DOHH2 (cell line): ENCODE results near the gene BTBD7.

Experiments
- H3F3A ChIP-seq: fragments of 200-600 bp; sonication (generic), shearing (Covaris generic); 2 replicates; pipeline ENCODE4 v1.6.0; 2016; ENCODE audit warnings: antibody characterized with exemption, mild to moderate bottlenecking; ENCODE audit not compliant: control insufficient read depth, insufficient read depth
- H3K27ac ChIP-seq: fragments of 200-600 bp; sonication (generic); 2 replicates; pipeline ENCODE4 v1.5.1; 2014; ENCODE audit warnings: low read depth, mild to moderate bottlenecking, low read length, moderate library complexity
- H3K27me3 ChIP-seq: fragments of 200-600 bp; sonication (generic); 2 replicates; pipeline ENCODE4 v1.6.1; 2014; ENCODE audit warnings: mild to moderate bottlenecking, low read length, mixed read lengths; ENCODE audit not compliant: control insufficient read depth
- H3K36me3 ChIP-seq: fragments of 200-600 bp; sonication (generic); 2 replicates; pipeline ENCODE4 v1.6.1; 2014; ENCODE audit warnings: mild to moderate bottlenecking, low read length, moderate library complexity, mixed read lengths; ENCODE audit not compliant: control insufficient read depth
- H3K4me1 ChIP-seq: fragments of 200-600 bp; sonication (generic); 2 replicates; pipeline ENCODE4 v1.6.1; 2014; ENCODE audit warnings: mild to moderate bottlenecking, low read length, mixed read lengths; ENCODE audit not compliant: control insufficient read depth
- H3K4me2 ChIP-seq: fragments of 200-600 bp; sonication (generic); 2 replicates; pipeline ENCODE4 v1.6.0; 2014; ENCODE audit warnings: mild to moderate bottlenecking, low read length, moderate library complexity
- H3K4me3 ChIP-seq: fragments of 200-600 bp; sonication (generic); 2 replicates; pipeline ENCODE4 v1.5.1; 2014; ENCODE audit warnings: mild to moderate bottlenecking, low read length, mixed read lengths
- H3K79me2 ChIP-seq: fragments of 200-600 bp; sonication (generic); 2 replicates; pipeline ENCODE4 v1.6.1; 2014; ENCODE audit warnings: mild to moderate bottlenecking, low read length, mixed read lengths; ENCODE audit not compliant: control insufficient read depth
- H3K9me2 ChIP-seq: fragments of 200-600 bp; sonication (generic); replicated peaks from 2 replicates; pipeline ENCODE4 v1.6.1; 2014; ENCODE audit warnings: mild to moderate bottlenecking, low read length, mixed read lengths; ENCODE audit not compliant: control insufficient read depth
- H3K9me3 ChIP-seq: fragments of 200-600 bp; sonication (generic); 2 replicates; pipeline ENCODE4 v1.6.1; 2014; ENCODE audit warnings: antibody characterized with exemption, low read length, mixed read lengths; ENCODE audit not compliant: control insufficient read depth, insufficient read depth
- H4K20me1 ChIP-seq: fragments of 200-600 bp; sonication (generic); 2 replicates; pipeline ENCODE4 v1.6.0; 2014; ENCODE audit warnings: low read depth, mild to moderate bottlenecking, antibody characterized with exemption, low read length, moderate library complexity; ENCODE audit not compliant: control insufficient read depth, insufficient read depth
- CTCF ChIP-seq: fragments of 200-600 bp; sonication (generic); IDR thresholded peaks from one replicate; pipeline ENCODE4 v1.5.1; 2014; ENCODE audit warnings: antibody characterized with exemption, mild to moderate bottlenecking, low read depth, low read length; ENCODE audit not compliant: poor library complexity, severe bottlenecking
- EZH2phosphoT487 ChIP-seq: fragments of 200-600 bp; sonication (generic); IDR thresholded peaks from 2 replicates; pipeline ENCODE4 v1.6.1; 2017; ENCODE audit warnings: borderline replicate concordance, mild to moderate bottlenecking, antibody characterized with exemption, low read length, moderate library complexity, mixed read lengths

Gene BTBD7

GRCh38 chr14:93274055-93274806 lies 58.6 kb downstream of the BTBD7 start:
- H3K27ac ChIP-seq = no peak overlapping the region
- H3K9me3 ChIP-seq = no peaks in the 10 kb centered on the region
- no peaks in the 10 kb centered on the region for H3K9me2 ChIP-seq
- no peaks in the 10 kb centered on the region for H3K4me1 ChIP-seq
- no peaks in the 10 kb centered on the region; the same call in 1 of the 2 replicates for H3K36me3 ChIP-seq
- no peak overlapping the region for H3K4me3 ChIP-seq
- H3K79me2 ChIP-seq = no peaks in the 10 kb centered on the region
- no peaks in the 10 kb centered on the region for H3K27me3 ChIP-seq
- no peaks in the 10 kb centered on the region for H3F3A ChIP-seq
- H3K4me2 ChIP-seq = no peak overlapping the region
- no peak for TF ChIP-seq CTCF
- TF ChIP-seq EZH2phosphoT487 = no peak
- H4K20me1 ChIP-seq = no peaks in the 10 kb centered on the region

GRCh38 chr14:93271111-93271510 lies 61.7 kb downstream of the BTBD7 start:
- H3K27me3 ChIP-seq = no peaks in the 10 kb centered on the region
- H3K4me1 ChIP-seq = no peaks in the 10 kb centered on the region
- H3K27ac ChIP-seq = no peak overlapping the region
- H3K9me3 ChIP-seq = no peaks in the 10 kb centered on the region
- no peaks in the 10 kb centered on the region for H3K9me2 ChIP-seq
- H3K36me3 ChIP-seq = no peaks in the 10 kb centered on the region; the same call in 1 of the 2 replicates
- TF ChIP-seq CTCF (no peak), EZH2phosphoT487 (no peak)
- no peaks in the 10 kb centered on the region for H3F3A ChIP-seq
- no peaks in the 10 kb centered on the region for H4K20me1 ChIP-seq
- H3K4me3 ChIP-seq = no peak overlapping the region
- H3K4me2 ChIP-seq = no peak overlapping the region
- H3K79me2 ChIP-seq = no peaks in the 10 kb centered on the region

- Histone ChIP-seq H3K27ac (no peak overlapping the region), H4K20me1 (no peaks in the 10 kb centered on the region), H3K27me3 (no peaks in the 10 kb centered on the region), H3K4me1 (no peaks in the 10 kb centered on the region), H3K36me3 (no peaks in the 10 kb centered on the region; the same call in 1 of the 2 replicates), H3K4me3 (no peak overlapping the region), H3K9me3 (no peaks in the 10 kb centered on the region), H3F3A (no peaks in the 10 kb centered on the region), H3K9me2 (no peaks in the 10 kb centered on the region), H3K4me2 (no peak overlapping the region), H3K79me2 (no peaks in the 10 kb centered on the region)
- TF ChIP-seq EZH2phosphoT487 = no peak
Measured at GRCh38 chr14:93269341-93270068, 63.3 kb downstream of the BTBD7 start.

- H3K9me2 ChIP-seq = no peaks in the 10 kb centered on the region
- H3K79me2 ChIP-seq = no peaks in the 10 kb centered on the region
- no peaks in the 10 kb centered on the region for H3K27me3 ChIP-seq
- TF ChIP-seq EZH2phosphoT487 = no peak
- no peak for TF ChIP-seq CTCF
- H3K9me3 ChIP-seq = no peaks in the 10 kb centered on the region
- H3K27ac ChIP-seq = no peak overlapping the region
- H3K4me3 ChIP-seq = no peak overlapping the region
- H3K4me2 ChIP-seq = no peak overlapping the region
- no peaks in the 10 kb centered on the region for H3F3A ChIP-seq
- H3K4me1 ChIP-seq = no peaks in the 10 kb centered on the region
- peaks cover 6% of the 10 kb centered on the region for H3K36me3 ChIP-seq
- H4K20me1 ChIP-seq = no peaks in the 10 kb centered on the region
Measured at GRCh38 chr14:93268406-93268805, 64.4 kb downstream of the BTBD7 start.
